WTC11 (cell line): ENCODE results near the gene ELMO3. TPM values are rescaled to one million over a fixed set of nuclear protein-coding genes. Genes with fewer than 3 reads are reported as not detected.

Source experiments
- ATAC-seq: fragments of 200-7000 bp; cut with Tn5 transposase; 2 replicates; pipeline ENCODE4 v1.10.0; 2021; ENCODE audit warnings: mild to moderate bottlenecking, moderate library complexity
- CTCF ChIA-PET: fragments of 300-600 bp; sonication (Branson Sonifier 250); formaldehyde crosslinking; loops from one replicate; lab custom pipeline; 2021; ENCODE audit warnings: antibody characterized with exemption; lab: Charles Lee
- POLR2A ChIA-PET: fragments of 350-600 bp; sonication (Branson Sonifier 250); formaldehyde crosslinking; loops from one replicate; lab custom pipeline; 2021; ENCODE audit warnings: antibody characterized with exemption; lab: Charles Lee
- DNase-seq: peaks from one replicate; pipeline ENCODE4 v3.0.0; 2021; ENCODE audit warnings: low spot score
- H3K27ac Mint-ChIP-seq: 2 replicates; pipeline ENCODE4 v1.8.0; 2021; ENCODE audit warnings: mixed read lengths
- H3K27me3 Mint-ChIP-seq: 2 replicates; pipeline ENCODE4 v1.8.0; 2021; ENCODE audit warnings: low read depth, mild to moderate bottlenecking, moderate library complexity, mixed read lengths
- H3K36me3 Mint-ChIP-seq: 2 replicates; pipeline ENCODE4 v1.8.0; 2021; ENCODE audit warnings: mixed read lengths
- H3K4me1 Mint-ChIP-seq: 2 replicates; pipeline ENCODE4 v1.8.0; 2022; ENCODE audit warnings: mixed read lengths
- H3K4me3 Mint-ChIP-seq: 2 replicates; pipeline ENCODE4 v1.8.0; 2021; ENCODE audit warnings: mild to moderate bottlenecking, moderate library complexity, mixed read lengths
- H3K9me3 Mint-ChIP-seq: 2 replicates; pipeline ENCODE4 v1.8.0; 2021; ENCODE audit warnings: mixed read lengths
- ELF4 ChIP-seq: sonication (generic); formaldehyde crosslinking; IDR thresholded peaks from 2 replicates; pipeline ENCODE4 v1.8.1; 2022; ENCODE audit warnings: low read depth, mild to moderate bottlenecking, moderate library complexity, missing genetic modification reagents
- EMX1 ChIP-seq: fragments of 250-450 bp; sonication (Bioruptor Pico); IDR thresholded peaks from 2 replicates; pipeline ENCODE4 v1.8.0; 2021; ENCODE audit warnings: mild to moderate bottlenecking
- FOXJ3 ChIP-seq: sonication (generic); formaldehyde crosslinking; IDR thresholded peaks from 2 replicates; pipeline ENCODE4 v1.9.0; 2021; ENCODE audit warnings: missing genetic modification reagents, mild to moderate bottlenecking, borderline replicate concordance
- HMGA2 ChIP-seq: fragments of 250-450 bp; sonication (Bioruptor Pico); IDR thresholded peaks from 2 replicates; pipeline ENCODE4 v1.4.0; 2021; ENCODE audit warnings: mild to moderate bottlenecking, moderate library complexity
- JAZF1 ChIP-seq: fragments of 250-450 bp; sonication (Bioruptor Pico); IDR thresholded peaks from 2 replicates; pipeline ENCODE4 v1.9.0; 2021; ENCODE audit warnings: moderate library complexity, mild to moderate bottlenecking, inconsistent platforms
- SMAD3 ChIP-seq: sonication (generic); formaldehyde crosslinking; IDR thresholded peaks from 2 replicates; pipeline ENCODE4 v1.8.0; 2022; ENCODE audit warnings: missing genetic modification reagents, mild to moderate bottlenecking, borderline replicate concordance
- SOX15 ChIP-seq: fragments of 250-450 bp; sonication (Bioruptor Pico); IDR thresholded peaks from 2 replicates; pipeline ENCODE4 v1.9.0; 2021; ENCODE audit warnings: mild to moderate bottlenecking
- SP1 ChIP-seq: sonication (generic); formaldehyde crosslinking; conservative IDR thresholded peaks from 2 replicates; pipeline ENCODE4 v1.8.1; 2022; ENCODE audit warnings: missing genetic modification reagents
- TCF7 ChIP-seq: sonication (generic); formaldehyde crosslinking; IDR thresholded peaks from 2 replicates; pipeline ENCODE4 v1.8.0; 2022; ENCODE audit warnings: mild to moderate bottlenecking, low read depth, missing genetic modification reagents, moderate library complexity
- ZNF423 ChIP-seq: fragments of 250-450 bp; sonication (Bioruptor Pico); IDR thresholded peaks from 2 replicates; pipeline ENCODE4 v2.1.2; 2022; ENCODE audit warnings: mild to moderate bottlenecking, moderate library complexity
- total RNA-seq: library from RNA; stranded (reverse); gene quantifications from 3 replicates; pipeline ENCODE4 v1.2.3, GENCODE V29; 2021
- TF ChIP-seq, protein P1 (sequence below): sonication (generic); formaldehyde crosslinking; IDR thresholded peaks from 2 replicates; pipeline ENCODE4 v1.8.1; 2023; ENCODE audit warnings: mild to moderate bottlenecking, missing genetic modification reagents
- TF ChIP-seq, protein P2 (sequence below): sonication (generic); formaldehyde crosslinking; IDR thresholded peaks from 2 replicates; pipeline ENCODE4 v1.8.0; 2022; ENCODE audit warnings: missing genetic modification reagents
- TF ChIP-seq, protein P3 (sequence below): sonication (generic); formaldehyde crosslinking; IDR thresholded peaks from 2 replicates; pipeline ENCODE4 v1.8.0; 2022; ENCODE audit warnings: mild to moderate bottlenecking, missing genetic modification reagents
- TF ChIP-seq, protein P4 (sequence below): sonication (generic); formaldehyde crosslinking; IDR thresholded peaks from 2 replicates; pipeline ENCODE4 v1.8.0; 2022; ENCODE audit warnings: mild to moderate bottlenecking, missing genetic modification reagents
- TF ChIP-seq, protein P5 (sequence below): sonication (generic); formaldehyde crosslinking; IDR thresholded peaks from 2 replicates; pipeline ENCODE4 v1.8.1; 2023; ENCODE audit warnings: mild to moderate bottlenecking, missing genetic modification reagents, moderate library complexity
- TF ChIP-seq, protein P6 (sequence below): sonication (generic); formaldehyde crosslinking; conservative IDR thresholded peaks from 2 replicates; pipeline ENCODE4 v1.8.1; 2023; ENCODE audit warnings: mild to moderate bottlenecking, low read depth, missing genetic modification reagents, moderate library complexity
- TF ChIP-seq, protein P7 (sequence below): sonication (generic); formaldehyde crosslinking; IDR thresholded peaks from 2 replicates; pipeline ENCODE4 v1.8.0; 2022; ENCODE audit warnings: mild to moderate bottlenecking, missing genetic modification reagents

Gene ELMO3
- total RNA-seq, 1 experiment from 2014 or later: 13.6 TPM

DNA sequence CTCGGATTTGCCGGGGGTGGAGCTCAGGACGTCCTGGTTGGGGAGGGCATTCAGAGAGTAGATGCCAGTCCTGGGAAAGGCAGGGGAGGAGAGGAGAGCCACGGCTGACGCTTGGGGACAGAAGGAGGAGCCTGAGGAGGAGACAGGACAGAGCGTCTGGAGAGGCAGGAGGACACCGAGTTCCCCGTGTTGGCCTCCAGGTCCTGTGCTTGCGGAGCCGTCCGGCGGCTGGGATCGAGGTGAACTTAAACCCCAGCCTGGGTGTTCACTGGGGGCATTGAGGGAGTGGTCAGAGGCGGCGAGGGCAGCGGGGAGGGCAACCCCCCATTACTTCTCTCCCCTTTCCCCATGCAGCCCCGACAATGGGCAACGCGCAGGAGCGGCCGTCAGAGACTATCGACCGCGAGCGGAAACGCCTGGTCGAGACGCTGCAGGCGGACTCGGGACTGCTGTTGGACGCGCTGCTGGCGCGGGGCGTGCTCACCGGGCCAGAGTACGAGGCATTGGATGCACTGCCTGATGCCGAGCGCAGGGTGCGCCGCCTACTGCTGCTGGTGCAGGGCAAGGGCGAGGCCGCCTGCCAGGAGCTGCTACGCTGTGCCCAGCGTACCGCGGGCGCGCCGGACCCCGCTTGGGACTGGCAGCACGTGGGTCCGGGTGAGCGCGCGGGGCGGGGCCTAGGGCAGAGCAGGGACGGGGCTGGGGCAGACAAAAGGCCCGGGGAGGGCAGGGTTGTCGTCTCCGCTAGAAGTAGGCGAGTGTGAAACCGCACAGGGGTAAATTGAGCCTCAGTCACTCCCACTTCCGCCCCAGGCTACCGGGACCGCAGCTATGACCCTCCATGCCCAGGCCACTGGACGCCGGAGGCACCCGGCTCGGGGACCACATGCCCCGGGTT, 24.9 kb upstream of the ELMO3 start (continued):
- TF ChIP-seq HMGA2 (CRISPR knock-in tag) (no peak), FOXJ3 (no peak), SOX15 (CRISPR knock-in tag) (no peak)
- TF ChIP-seq, all 79 proteins: peak for 32

DNA sequence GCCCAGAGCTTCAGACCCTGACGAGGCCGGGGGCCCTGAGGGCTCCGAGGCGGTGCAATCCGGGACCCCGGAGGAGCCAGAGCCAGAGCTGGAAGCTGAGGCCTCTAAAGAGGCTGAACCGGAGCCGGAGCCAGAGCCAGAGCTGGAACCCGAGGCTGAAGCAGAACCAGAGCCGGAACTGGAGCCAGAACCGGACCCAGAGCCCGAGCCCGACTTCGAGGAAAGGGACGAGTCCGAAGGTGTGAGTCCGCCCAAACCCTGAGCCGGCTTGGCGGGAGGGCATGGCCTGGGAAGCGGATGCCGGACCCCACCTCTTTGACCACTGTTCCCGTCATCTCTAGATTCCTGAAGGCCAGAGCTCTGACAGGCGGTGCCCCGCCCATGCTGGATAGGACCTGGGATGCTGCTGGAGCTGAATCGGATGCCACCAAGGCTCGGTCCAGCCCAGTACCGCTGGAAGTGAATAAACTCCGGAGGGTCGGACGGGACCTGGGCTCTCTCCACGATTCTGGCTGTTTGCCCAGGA, 24.2 kb upstream of the ELMO3 start:
- POLR2A ChIA-PET: interaction anchor here (1.1 to 1.6 kb wide), 4 partner anchors 10 to 52 kb away, joined by 3 to 6 read pairs (median 4); partner anchors contain the start of genes FBXL8, TMEM208 and TRADD
- TF ChIP-seq SP1 (0 out of 2 replicates have a peak, but pooled peaks have one; percentile 2), ELF4 (no peak), SOX15 (CRISPR knock-in tag) (no peak), HMGA2 (CRISPR knock-in tag) (no peak), ZNF423 (no peak), TCF7 (CRISPR knock-in tag) (no peak), SMAD3 (CRISPR knock-in tag) (no peak)
- TF ChIP-seq, protein P1, sequence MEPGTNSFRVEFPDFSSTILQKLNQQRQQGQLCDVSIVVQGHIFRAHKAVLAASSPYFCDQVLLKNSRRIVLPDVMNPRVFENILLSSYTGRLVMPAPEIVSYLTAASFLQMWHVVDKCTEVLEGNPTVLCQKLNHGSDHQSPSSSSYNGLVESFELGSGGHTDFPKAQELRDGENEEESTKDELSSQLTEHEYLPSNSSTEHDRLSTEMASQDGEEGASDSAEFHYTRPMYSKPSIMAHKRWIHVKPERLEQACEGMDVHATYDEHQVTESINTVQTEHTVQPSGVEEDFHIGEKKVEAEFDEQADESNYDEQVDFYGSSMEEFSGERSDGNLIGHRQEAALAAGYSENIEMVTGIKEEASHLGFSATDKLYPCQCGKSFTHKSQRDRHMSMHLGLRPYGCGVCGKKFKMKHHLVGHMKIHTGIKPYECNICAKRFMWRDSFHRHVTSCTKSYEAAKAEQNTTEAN (CRISPR knock-in tag): 0 out of 2 replicates have a peak, but pooled peaks have one; percentile 23
- TF ChIP-seq, protein P2, sequence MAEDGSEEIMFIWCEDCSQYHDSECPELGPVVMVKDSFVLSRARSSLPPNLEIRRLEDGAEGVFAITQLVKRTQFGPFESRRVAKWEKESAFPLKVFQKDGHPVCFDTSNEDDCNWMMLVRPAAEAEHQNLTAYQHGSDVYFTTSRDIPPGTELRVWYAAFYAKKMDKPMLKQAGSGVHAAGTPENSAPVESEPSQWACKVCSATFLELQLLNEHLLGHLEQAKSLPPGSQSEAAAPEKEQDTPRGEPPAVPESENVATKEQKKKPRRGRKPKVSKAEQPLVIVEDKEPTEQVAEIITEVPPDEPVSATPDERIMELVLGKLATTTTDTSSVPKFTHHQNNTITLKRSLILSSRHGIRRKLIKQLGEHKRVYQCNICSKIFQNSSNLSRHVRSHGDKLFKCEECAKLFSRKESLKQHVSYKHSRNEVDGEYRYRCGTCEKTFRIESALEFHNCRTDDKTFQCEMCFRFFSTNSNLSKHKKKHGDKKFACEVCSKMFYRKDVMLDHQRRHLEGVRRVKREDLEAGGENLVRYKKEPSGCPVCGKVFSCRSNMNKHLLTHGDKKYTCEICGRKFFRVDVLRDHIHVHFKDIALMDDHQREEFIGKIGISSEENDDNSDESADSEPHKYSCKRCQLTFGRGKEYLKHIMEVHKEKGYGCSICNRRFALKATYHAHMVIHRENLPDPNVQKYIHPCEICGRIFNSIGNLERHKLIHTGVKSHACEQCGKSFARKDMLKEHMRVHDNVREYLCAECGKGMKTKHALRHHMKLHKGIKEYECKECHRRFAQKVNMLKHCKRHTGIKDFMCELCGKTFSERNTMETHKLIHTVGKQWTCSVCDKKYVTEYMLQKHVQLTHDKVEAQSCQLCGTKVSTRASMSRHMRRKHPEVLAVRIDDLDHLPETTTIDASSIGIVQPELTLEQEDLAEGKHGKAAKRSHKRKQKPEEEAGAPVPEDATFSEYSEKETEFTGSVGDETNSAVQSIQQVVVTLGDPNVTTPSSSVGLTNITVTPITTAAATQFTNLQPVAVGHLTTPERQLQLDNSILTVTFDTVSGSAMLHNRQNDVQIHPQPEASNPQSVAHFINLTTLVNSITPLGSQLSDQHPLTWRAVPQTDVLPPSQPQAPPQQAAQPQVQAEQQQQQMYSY (CRISPR knock-in tag): peak; percentile 49; the same call in 1 of the 2 replicates
- TF ChIP-seq, protein P3, sequence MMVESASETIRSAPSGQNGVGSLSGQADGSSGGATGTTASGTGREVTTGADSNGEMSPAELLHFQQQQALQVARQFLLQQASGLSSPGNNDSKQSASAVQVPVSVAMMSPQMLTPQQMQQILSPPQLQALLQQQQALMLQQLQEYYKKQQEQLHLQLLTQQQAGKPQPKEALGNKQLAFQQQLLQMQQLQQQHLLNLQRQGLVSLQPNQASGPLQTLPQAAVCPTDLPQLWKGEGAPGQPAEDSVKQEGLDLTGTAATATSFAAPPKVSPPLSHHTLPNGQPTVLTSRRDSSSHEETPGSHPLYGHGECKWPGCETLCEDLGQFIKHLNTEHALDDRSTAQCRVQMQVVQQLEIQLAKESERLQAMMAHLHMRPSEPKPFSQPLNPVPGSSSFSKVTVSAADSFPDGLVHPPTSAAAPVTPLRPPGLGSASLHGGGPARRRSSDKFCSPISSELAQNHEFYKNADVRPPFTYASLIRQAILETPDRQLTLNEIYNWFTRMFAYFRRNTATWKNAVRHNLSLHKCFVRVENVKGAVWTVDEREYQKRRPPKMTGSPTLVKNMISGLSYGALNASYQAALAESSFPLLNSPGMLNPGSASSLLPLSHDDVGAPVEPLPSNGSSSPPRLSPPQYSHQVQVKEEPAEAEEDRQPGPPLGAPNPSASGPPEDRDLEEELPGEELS (CRISPR knock-in tag): no peak
- TF ChIP-seq, protein P4, sequence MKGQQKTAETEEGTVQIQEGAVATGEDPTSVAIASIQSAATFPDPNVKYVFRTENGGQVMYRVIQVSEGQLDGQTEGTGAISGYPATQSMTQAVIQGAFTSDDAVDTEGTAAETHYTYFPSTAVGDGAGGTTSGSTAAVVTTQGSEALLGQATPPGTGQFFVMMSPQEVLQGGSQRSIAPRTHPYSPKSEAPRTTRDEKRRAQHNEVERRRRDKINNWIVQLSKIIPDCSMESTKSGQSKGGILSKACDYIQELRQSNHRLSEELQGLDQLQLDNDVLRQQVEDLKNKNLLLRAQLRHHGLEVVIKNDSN (CRISPR knock-in tag): no peak
- H3K4me1 Mint-ChIP-seq: peaks cover 34% of the 10 kb centered on the region
- ATAC-seq: no peak
- peaks cover 81% of the 10 kb centered on the region for H3K27me3 Mint-ChIP-seq
- DNase-seq: no peak
- H3K36me3 Mint-ChIP-seq: peaks cover 3% of the 10 kb centered on the region; the same call in 1 of the 2 replicates
- peak overlapping the region; percentile 37 for H3K4me3 Mint-ChIP-seq
- no peaks in the 10 kb centered on the region for H3K9me3 Mint-ChIP-seq
- no peak overlapping the region for H3K27ac Mint-ChIP-seq
- CTCF ChIA-PET: interaction anchor here (0.5 to 15.6 kb wide), 11 partner anchors 9 to 691 kb away, joined by 3 to 386 read pairs (median 4); partner anchors contain the start of genes B3GNT9, ELMO3, FBXL8 and FHOD1

DNA sequence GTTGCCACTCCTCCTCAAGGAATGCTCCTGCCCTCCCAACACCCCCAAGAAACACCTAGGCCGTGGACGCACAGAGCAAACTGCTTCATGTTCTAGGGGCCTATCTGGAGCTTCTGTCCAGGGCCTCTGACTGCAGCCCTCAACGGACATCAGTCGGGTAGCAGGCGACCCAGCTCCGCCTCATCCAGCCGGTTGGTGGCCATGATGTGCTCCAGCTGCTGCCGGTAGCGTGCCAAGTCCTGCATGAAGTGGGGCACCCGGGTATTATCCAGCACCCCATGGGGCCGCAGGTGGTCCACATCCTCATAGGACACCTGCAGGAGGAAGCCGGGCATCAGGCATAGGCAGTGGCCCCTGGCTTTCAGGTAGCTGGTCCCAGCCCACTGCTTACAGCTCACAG, 22.3 kb upstream of the ELMO3 start:
- no peak for DNase-seq
- no peaks in the 10 kb centered on the region for H3K9me3 Mint-ChIP-seq
- ATAC-seq: no peak
- ChIA-PET POLR2A (no interaction called here), CTCF (interaction anchor here (1.7 to 15.6 kb wide), 4 partner anchors 8 to 70 kb away, joined by 3 to 386 read pairs (median 21); partner anchors contain the start of genes B3GNT9, FBXL8 and TRADD)
- peaks cover 24% of the 10 kb centered on the region for H3K4me1 Mint-ChIP-seq
- H3K4me3 Mint-ChIP-seq: no peak overlapping the region
- peaks cover 3% of the 10 kb centered on the region; the same call in 1 of the 2 replicates for H3K36me3 Mint-ChIP-seq
- H3K27me3 Mint-ChIP-seq: peaks cover 68% of the 10 kb centered on the region
- no peak overlapping the region for H3K27ac Mint-ChIP-seq
- TF ChIP-seq JAZF1 (CRISPR knock-in tag): no peak
- TF ChIP-seq, protein P5, sequence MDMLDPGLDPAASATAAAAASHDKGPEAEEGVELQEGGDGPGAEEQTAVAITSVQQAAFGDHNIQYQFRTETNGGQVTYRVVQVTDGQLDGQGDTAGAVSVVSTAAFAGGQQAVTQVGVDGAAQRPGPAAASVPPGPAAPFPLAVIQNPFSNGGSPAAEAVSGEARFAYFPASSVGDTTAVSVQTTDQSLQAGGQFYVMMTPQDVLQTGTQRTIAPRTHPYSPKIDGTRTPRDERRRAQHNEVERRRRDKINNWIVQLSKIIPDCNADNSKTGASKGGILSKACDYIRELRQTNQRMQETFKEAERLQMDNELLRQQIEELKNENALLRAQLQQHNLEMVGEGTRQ (CRISPR knock-in tag): no peak
- TF ChIP-seq, protein P6, sequence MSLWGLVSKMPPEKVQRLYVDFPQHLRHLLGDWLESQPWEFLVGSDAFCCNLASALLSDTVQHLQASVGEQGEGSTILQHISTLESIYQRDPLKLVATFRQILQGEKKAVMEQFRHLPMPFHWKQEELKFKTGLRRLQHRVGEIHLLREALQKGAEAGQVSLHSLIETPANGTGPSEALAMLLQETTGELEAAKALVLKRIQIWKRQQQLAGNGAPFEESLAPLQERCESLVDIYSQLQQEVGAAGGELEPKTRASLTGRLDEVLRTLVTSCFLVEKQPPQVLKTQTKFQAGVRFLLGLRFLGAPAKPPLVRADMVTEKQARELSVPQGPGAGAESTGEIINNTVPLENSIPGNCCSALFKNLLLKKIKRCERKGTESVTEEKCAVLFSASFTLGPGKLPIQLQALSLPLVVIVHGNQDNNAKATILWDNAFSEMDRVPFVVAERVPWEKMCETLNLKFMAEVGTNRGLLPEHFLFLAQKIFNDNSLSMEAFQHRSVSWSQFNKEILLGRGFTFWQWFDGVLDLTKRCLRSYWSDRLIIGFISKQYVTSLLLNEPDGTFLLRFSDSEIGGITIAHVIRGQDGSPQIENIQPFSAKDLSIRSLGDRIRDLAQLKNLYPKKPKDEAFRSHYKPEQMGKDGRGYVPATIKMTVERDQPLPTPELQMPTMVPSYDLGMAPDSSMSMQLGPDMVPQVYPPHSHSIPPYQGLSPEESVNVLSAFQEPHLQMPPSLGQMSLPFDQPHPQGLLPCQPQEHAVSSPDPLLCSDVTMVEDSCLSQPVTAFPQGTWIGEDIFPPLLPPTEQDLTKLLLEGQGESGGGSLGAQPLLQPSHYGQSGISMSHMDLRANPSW (CRISPR knock-in tag): no peak
- TF ChIP-seq EMX1 (CRISPR knock-in tag): no peak
- TF ChIP-seq, protein P7, sequence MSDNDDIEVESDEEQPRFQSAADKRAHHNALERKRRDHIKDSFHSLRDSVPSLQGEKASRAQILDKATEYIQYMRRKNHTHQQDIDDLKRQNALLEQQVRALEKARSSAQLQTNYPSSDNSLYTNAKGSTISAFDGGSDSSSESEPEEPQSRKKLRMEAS: no peak
